Mesenchymal stem cell (in vitro differentiated cells and primary cell): ENCODE data around the gene ARHGEF2.

ENCODE experiments used
- DNase-seq: peaks from one replicate; pipeline ENCODE4 v3.0.0-alpha.2; 2013
- H2AFZ ChIP-seq: one replicate; pipeline ENCODE4 v1.6.1; 2013; ENCODE audit warnings: low read depth, mild to moderate bottlenecking, control low read depth, inconsistent platforms, low read length, moderate library complexity
- H2AK5ac ChIP-seq: 2 replicates; pipeline ENCODE4 v1.6.1; 2013; ENCODE audit warnings: low read length, moderate library complexity, mild to moderate bottlenecking, inconsistent platforms; ENCODE audit not compliant: severe bottlenecking
- H2BK120ac ChIP-seq: one replicate; pipeline ENCODE4 v1.6.1; 2013; ENCODE audit warnings: low read depth, mild to moderate bottlenecking, inconsistent platforms, low read length, moderate library complexity
- H2BK12ac ChIP-seq, 2 experiments: one replicate each; pipeline ENCODE4 v1.6.1; 2013; ENCODE audit warnings: inconsistent platforms in 2 of 2, low read length in 2 of 2, mild to moderate bottlenecking in 2 of 2, moderate library complexity in 2 of 2, control low read depth in 1 of 2
- H2BK15ac ChIP-seq: one replicate; pipeline ENCODE4 v1.6.1; 2013; ENCODE audit warnings: mild to moderate bottlenecking, low read depth, inconsistent platforms; ENCODE audit not compliant: poor library complexity, severe bottlenecking
- H2BK5ac ChIP-seq: 2 replicates; pipeline ENCODE4 v1.6.1; 2013; ENCODE audit warnings: low read depth, mild to moderate bottlenecking, low read length, control low read depth, inconsistent platforms; ENCODE audit not compliant: poor library complexity, severe bottlenecking
- H3K14ac ChIP-seq, 2 experiments: one replicate each; pipeline ENCODE4 v1.6.1; 2013; ENCODE audit warnings: inconsistent platforms in 2 of 2, low read length in 2 of 2, control low read depth in 1 of 2, mild to moderate bottlenecking in 1 of 2, moderate library complexity in 1 of 2
- H3K18ac ChIP-seq, 2 experiments: one replicate each; pipeline ENCODE4 v1.6.1; 2013; ENCODE audit warnings: inconsistent platforms in 2 of 2, low read length in 2 of 2, control low read depth in 1 of 2, low read depth in 1 of 2, mild to moderate bottlenecking in 1 of 2
- H3K23ac ChIP-seq, 2 experiments: one replicate each; pipeline ENCODE4 v1.6.1; 2013; ENCODE audit warnings: inconsistent platforms in 2 of 2, low read length in 2 of 2, mild to moderate bottlenecking in 2 of 2, moderate library complexity in 2 of 2, control low read depth in 1 of 2
- H3K27ac ChIP-seq: 2 replicates; pipeline ENCODE4 v1.5.1; 2013; ENCODE audit warnings: mild to moderate bottlenecking, moderate library complexity, low read length, control low read depth, inconsistent platforms; ENCODE audit not compliant: poor library complexity, severe bottlenecking
- H3K27me3 ChIP-seq, 2 experiments: 2 replicates each; pipeline versions ENCODE4 v1.6.1 to v1.7.0; 2013; ENCODE audit warnings: low read length in 2 of 2, mild to moderate bottlenecking in 2 of 2, moderate library complexity in 2 of 2, control low read depth in 1 of 2, inconsistent platforms in 1 of 2; ENCODE audit not compliant: control insufficient read depth in 1 of 2, insufficient read depth in 1 of 2
- H3K36me3 ChIP-seq, 2 experiments: 2 replicates each; pipeline versions ENCODE4 v1.6.1 to v1.7.0; 2013; ENCODE audit warnings: low read length in 2 of 2, control low read depth in 1 of 2, inconsistent platforms in 1 of 2, low read depth in 1 of 2, mild to moderate bottlenecking in 1 of 2; ENCODE audit not compliant: insufficient read depth in 2 of 2, control insufficient read depth in 1 of 2
- H3K4ac ChIP-seq, 2 experiments: one replicate each; pipeline ENCODE4 v1.6.1; 2013; ENCODE audit warnings: inconsistent platforms in 2 of 2, low read length in 2 of 2, mild to moderate bottlenecking in 2 of 2, moderate library complexity in 2 of 2, control low read depth in 1 of 2, low read depth in 1 of 2
- H3K4me1 ChIP-seq: 2 replicates; pipeline ENCODE4 v1.6.1; 2013; ENCODE audit warnings: low read depth, low read length, control low read depth; ENCODE audit not compliant: control insufficient read depth, insufficient read depth
- H3K4me2 ChIP-seq: 2 replicates; pipeline ENCODE4 v1.6.1; 2013; ENCODE audit warnings: low read length, mild to moderate bottlenecking, inconsistent platforms; ENCODE audit not compliant: poor library complexity, severe bottlenecking
- H3K4me3 ChIP-seq, 2 experiments: 2 replicates each; pipeline versions ENCODE4 v1.5.1 to v1.7.0; 2013; ENCODE audit warnings: low read length in 2 of 2, mild to moderate bottlenecking in 2 of 2, control low read depth in 1 of 2, low read depth in 1 of 2; ENCODE audit not compliant: insufficient read depth in 1 of 2
- H3K79me1 ChIP-seq: replicated peaks from 2 replicates; pipeline ENCODE4 v1.6.1; 2013; ENCODE audit warnings: mild to moderate bottlenecking, control low read depth, low read length, inconsistent platforms; ENCODE audit not compliant: poor library complexity, severe bottlenecking
- H3K9ac ChIP-seq: 2 replicates; pipeline ENCODE4 v1.7.0; 2013; ENCODE audit warnings: mild to moderate bottlenecking, low read length, moderate library complexity
- H3K9me3 ChIP-seq: 2 replicates; pipeline ENCODE4 v1.7.0; 2013; ENCODE audit warnings: mild to moderate bottlenecking, low read length; ENCODE audit not compliant: control insufficient read depth
- H4K8ac ChIP-seq: one replicate; pipeline ENCODE4 v1.6.1; 2013; ENCODE audit warnings: inconsistent platforms, mild to moderate bottlenecking, low read length, moderate library complexity
- H4K91ac ChIP-seq: one replicate; pipeline ENCODE4 v1.6.1; 2013; ENCODE audit warnings: mild to moderate bottlenecking, low read length, inconsistent platforms
- WGBS: methylation state at CpG from one replicate; pipeline ENCODE4 v1.1.7; 2013; ENCODE audit warnings: mixed read lengths; 5-methylcytosine and 5-hydroxymethylcytosine counted together

Gene ARHGEF2

DNA sequence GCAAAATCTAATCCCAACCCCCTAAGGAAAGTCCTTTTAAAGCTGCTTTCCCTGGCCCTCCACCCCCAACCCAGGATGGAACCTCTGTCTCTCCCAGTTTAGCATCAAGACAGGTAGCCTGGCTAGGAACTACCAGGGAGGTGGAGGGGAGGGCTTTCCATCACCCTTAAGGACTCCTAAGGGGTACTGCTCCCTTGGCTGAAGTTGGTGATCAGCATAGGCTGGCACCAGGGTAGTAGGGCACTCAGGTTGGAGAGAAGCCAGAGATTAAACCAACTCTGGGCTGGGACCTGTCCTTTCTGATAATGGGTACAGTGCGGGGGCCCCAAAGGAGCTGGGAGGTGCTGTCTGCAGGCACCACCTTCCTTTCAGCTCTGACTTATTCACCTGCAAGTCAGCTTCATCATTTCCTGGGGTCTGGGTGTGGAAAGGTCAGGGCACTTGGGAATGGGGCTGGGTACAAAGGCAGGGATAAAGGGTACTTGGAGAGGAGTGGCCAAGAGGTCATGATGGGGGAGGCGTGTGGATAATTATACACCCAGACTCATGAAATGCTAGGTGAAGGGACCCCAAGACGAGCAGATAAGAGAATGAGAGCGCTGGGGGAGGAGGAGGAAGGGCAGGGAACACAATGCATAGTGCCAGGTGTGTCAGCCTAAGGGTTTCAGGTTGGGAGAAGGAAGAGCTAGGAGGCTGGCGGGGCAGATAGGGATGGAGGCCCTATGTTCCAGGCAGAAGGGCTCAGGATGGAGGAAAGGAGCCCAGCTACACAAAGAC, 1.2 kb downstream of the ARHGEF2 start:
- Histone ChIP-seq H3K18ac (peak overlapping the region; percentile 81 to 97), H3K9ac (peak overlapping the region; percentile 95), H3K4me2 (peak overlapping the region; percentile 86), H3K14ac (peak overlapping the region in 1 of 2 experiments; percentile 64), H2AFZ (no peak overlapping the region), H3K4me3 (peak overlapping the region; percentile 92), H3K4ac (peak overlapping the region; percentile 29 to 94), H2BK12ac (peak overlapping the region in 1 of 2 experiments; percentile 89), H3K79me1 (peaks cover 5% of the 10 kb centered on the region), H3K27ac (peak overlapping the region; percentile 75), H3K36me3 (peaks cover 2 to 21% of the 10 kb centered on the region in 2 experiments), H4K91ac (peak overlapping the region; percentile 6), H2BK15ac (peak overlapping the region; percentile 29), H3K27me3 (no peaks in the 10 kb centered on the region), H2BK5ac (peak overlapping the region; percentile 12), H3K4me1 (peaks cover 44% of the 10 kb centered on the region), H3K9me3 (no peaks in the 10 kb centered on the region), H2AK5ac (peak overlapping the region; percentile 18), H2BK120ac (no peak overlapping the region), H4K8ac (no peak overlapping the region), H3K23ac (peak overlapping the region in 1 of 2 experiments; percentile 75)
- WGBS: 12% methylated on average over 3 of the region's 5 CpGs
- no peak for DNase-seq

DNA sequence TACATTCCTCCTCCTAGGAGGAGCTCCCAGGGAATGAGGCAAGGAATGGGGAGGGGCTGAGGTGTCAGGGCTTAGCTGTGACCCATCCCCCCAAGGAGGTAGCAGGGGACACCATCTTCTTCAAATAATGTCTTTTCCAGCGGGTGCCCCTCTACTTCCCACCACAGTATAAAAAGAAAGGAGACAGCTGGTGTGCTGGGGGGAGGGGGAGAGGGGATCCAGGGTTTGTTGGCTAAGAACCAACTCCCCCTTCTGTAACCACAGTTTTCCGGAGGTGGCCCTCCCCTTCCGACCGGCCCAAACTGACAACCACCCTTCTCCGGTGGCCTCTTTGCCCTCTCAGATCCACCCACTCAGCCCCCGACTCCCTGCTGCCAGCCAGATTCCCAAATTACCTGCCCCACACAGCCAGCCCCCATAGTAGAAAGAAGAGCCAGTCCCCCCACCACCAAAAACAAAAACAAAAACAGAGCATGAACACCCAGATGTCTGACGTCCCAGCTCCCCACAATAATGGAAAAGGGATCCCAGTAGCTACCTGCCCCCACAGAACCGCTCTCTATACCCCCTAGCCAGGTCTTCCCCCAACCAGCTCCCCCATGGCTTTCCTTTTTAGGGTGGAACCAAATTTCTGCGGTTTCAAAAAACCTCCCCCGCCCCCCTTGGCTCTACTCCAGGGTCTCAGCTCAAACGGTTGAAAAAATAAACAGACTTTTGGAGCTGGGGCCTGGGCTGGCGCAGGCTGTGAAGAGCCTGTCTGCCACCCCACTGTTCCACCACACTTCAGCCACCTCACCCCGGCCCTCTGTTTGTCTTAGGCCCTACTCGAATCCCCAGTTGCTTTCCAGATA, 2.1 kb downstream of the ARHGEF2 start:
- Histone ChIP-seq H3K18ac (peak overlapping the region; percentile 72 to 97), H3K27me3 (no peaks in the 10 kb centered on the region), H2BK120ac (peak overlapping the region; percentile 88), H2AFZ (no peak overlapping the region), H2BK12ac (peak overlapping the region in 1 of 2 experiments; percentile 43), H2BK5ac (peak overlapping the region; percentile 12), H3K79me1 (peaks cover 2% of the 10 kb centered on the region), H3K4me2 (peak overlapping the region; percentile 86), H3K9me3 (no peaks in the 10 kb centered on the region), H3K4me1 (peaks cover 40% of the 10 kb centered on the region), H3K27ac (peak overlapping the region; percentile 75), H4K91ac (peak overlapping the region; percentile 29), H2BK15ac (no peak overlapping the region), H3K36me3 (peaks cover 3 to 24% of the 10 kb centered on the region in 2 experiments), H2AK5ac (no peak overlapping the region), H4K8ac (no peak overlapping the region), H3K14ac (peak overlapping the region in 1 of 2 experiments; percentile 19), H3K9ac (peak overlapping the region; percentile 95), H3K23ac (peak overlapping the region in 1 of 2 experiments; percentile 14), H3K4ac (peak overlapping the region; percentile 15 to 71), H3K4me3 (peak overlapping the region; percentile 43 to 92)
- DNase-seq: peak; percentile 55
- WGBS: 0% methylated on average over 11 of the region's 14 CpGs

DNA sequence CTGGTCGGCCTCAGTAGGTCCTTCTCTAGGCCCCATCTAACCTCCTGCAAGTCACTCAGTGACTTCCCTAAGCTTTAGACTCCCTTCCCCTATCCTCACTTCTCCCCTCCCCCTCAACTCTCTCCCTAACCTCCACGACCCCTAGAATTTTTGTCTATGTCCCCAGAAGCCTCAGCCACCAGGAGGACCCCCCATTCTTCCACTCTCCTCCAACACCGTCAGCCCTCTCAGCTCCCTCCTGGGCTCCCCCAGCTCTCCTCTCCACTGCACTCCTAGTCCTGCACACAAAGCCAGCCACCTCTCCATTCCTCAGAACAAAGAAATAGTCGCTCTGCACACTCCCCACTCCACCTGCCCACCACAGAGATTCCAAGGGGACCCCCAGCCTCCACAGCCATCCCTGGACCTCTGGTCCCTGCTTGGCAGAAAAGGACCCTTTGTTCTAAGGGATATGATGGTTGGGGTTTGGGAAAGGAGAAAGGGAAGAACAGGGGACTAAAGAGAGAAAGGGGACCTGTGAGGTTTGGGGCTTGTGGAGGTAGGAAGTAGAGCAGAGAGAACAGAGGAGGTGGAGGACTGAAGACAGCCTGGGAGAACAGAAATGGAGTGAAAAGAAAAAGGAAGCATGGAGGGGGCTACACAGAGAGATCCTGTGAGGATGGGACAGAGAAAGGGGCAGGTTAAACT, 2.8 kb downstream of the ARHGEF2 start:
- no peak for DNase-seq
- Histone ChIP-seq H3K27me3 (no peaks in the 10 kb centered on the region), H3K23ac (peak overlapping the region in 1 of 2 experiments; percentile 96), H3K4ac (peak overlapping the region; percentile 15 to 71), H2BK120ac (peak overlapping the region; percentile 88), H2AFZ (no peak overlapping the region), H3K4me2 (peak overlapping the region; percentile 86), H3K4me3 (peak overlapping the region; percentile 43 to 92), H3K14ac (peak overlapping the region in 1 of 2 experiments; percentile 91), H3K9ac (peak overlapping the region; percentile 95), H4K91ac (peak overlapping the region; percentile 49), H3K27ac (peak overlapping the region; percentile 75), H3K79me1 (peaks cover 2% of the 10 kb centered on the region), H2BK15ac (peak overlapping the region; percentile 95), H3K9me3 (no peaks in the 10 kb centered on the region), H3K36me3 (peaks cover 3 to 24% of the 10 kb centered on the region in 2 experiments), H2BK5ac (no peak overlapping the region), H3K18ac (peak overlapping the region in 1 of 2 experiments; percentile 80), H3K4me1 (peaks cover 44% of the 10 kb centered on the region), H2AK5ac (peak overlapping the region; percentile 91), H4K8ac (peak overlapping the region; percentile 35), H2BK12ac (peak overlapping the region; percentile 43 to 64)
- WGBS: 55% methylated on average over 4 of the region's 4 CpGs
